Measurements from ENCODE around the gene ATP2A2. TPM values are rescaled to one million over a fixed set of nuclear protein-coding genes. Genes with fewer than 3 reads are reported as not detected.

ATP2A2 gene
- total RNA-seq, 1 donor: 139 TPM

DNA sequence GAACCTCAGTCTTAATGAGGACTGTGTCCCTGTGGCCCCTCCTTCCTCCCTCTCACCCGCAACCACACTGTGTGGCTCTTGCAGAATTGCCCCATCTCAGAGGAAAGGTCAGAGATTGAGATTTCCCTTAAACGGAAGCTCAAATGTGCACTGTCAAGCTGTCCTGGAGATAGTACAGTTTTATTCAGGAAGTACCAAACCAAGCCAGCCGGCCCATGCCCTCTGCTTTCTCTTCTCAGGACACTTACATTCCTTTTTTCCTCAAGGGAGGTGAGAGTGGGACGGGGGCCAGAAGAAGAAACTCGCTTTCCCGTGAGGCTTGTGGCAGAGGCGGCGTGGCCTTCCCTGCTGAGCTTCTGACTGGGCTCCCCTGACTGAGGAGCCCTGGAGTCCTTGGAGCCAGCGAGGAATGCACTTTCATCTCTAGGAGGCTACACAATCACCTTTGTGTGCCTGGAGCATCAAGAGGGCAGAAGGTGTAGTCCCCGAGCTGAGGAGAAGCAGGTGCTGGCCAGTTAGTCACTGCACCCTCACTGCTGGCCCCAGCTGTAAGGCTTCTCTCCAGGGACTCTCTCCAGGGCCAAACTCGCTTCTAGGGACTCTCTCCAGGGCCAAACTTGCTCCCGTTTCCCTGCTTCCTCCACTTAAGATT lies 24.1 kb upstream of the ATP2A2 start:
- no peak for DNase-seq (ENCODE audit: low read depth)
- no peak overlapping the region for H3K4me3 ChIP-seq (ENCODE audit: low read depth, low read length)
- TF ChIP-seq, protein P1, sequence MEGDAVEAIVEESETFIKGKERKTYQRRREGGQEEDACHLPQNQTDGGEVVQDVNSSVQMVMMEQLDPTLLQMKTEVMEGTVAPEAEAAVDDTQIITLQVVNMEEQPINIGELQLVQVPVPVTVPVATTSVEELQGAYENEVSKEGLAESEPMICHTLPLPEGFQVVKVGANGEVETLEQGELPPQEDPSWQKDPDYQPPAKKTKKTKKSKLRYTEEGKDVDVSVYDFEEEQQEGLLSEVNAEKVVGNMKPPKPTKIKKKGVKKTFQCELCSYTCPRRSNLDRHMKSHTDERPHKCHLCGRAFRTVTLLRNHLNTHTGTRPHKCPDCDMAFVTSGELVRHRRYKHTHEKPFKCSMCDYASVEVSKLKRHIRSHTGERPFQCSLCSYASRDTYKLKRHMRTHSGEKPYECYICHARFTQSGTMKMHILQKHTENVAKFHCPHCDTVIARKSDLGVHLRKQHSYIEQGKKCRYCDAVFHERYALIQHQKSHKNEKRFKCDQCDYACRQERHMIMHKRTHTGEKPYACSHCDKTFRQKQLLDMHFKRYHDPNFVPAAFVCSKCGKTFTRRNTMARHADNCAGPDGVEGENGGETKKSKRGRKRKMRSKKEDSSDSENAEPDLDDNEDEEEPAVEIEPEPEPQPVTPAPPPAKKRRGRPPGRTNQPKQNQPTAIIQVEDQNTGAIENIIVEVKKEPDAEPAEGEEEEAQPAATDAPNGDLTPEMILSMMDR (IDR thresholded peaks at IDR 0.05; ENCODE audit: insufficient read depth, low read length): no peak

DNA sequence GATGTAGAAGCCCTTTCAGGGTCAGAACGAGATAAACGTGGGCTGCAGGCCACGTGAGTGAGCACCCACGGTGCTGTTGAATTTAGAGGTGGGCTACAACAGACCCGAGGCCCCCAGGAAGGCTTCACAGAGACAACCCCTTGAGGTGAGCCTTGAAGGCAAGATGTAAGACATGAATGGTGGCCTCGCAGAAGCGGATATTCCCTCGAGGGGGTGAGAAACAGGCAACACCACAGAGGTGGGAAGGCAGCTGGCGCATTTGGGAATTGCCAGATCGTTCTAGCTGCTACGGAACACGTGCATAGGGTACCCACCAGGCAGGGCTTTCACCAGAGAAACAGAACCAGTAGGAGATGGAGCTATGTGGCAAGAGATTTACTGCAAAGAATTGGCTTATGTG lies 22.6 kb upstream of the ATP2A2 start:
- DNase-seq (ENCODE audit: low read depth): no peak
- TF ChIP-seq, protein P1 (IDR thresholded peaks at IDR 0.05; ENCODE audit: insufficient read depth, low read length): no peak
- H3K4me3 ChIP-seq (ENCODE audit: low read depth, low read length): no peak overlapping the region

DNA sequence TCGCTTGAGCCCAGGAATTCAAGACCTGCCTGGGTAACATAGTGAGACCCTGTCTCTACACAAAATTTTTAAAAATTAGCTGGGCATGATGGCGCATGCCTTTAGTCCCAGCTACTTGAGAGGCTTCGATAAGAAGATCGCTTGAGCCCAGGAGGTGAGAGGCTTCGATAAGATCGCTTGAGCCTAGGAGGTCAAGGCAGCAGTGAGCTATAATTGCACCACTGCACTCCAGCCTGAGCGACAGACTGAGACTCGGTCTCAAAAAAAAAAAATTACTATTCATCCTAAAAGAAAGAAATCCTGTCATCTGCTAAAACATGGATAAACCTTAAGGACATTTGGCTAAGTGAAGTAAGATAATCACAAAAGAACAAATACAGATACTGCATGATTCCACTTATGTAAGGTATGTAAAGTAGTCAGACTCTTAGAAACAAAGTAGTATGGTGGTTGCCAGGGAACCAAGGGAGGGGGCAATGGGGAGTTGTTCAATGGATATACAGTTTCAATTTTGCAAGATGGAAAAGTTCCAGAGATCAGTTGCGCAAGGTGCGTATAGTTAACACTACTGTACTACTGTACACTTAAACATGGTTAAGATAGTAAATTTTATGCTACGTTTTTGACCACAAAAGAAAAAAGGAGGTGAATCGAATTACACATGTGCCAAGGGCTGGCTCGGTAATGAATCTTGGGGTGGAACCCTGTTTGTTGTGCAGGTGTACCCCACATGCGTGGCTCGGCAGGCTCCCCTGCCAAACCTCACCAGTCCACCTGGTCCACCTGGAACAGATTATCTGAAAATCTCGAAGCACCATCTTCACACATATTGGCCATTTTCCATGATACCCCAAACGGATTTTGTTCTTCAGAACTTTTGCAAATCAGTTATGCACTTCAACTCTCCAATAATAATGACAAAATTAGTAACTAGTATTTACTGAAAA lies 18.3 kb upstream of the ATP2A2 start:
- no peak for DNase-seq (ENCODE audit: low read depth)
- H3K4me3 ChIP-seq (ENCODE audit: low read depth, low read length): no peak overlapping the region
- TF ChIP-seq, protein P1 (IDR thresholded peaks at IDR 0.05; ENCODE audit: insufficient read depth, low read length): no peak

DNA sequence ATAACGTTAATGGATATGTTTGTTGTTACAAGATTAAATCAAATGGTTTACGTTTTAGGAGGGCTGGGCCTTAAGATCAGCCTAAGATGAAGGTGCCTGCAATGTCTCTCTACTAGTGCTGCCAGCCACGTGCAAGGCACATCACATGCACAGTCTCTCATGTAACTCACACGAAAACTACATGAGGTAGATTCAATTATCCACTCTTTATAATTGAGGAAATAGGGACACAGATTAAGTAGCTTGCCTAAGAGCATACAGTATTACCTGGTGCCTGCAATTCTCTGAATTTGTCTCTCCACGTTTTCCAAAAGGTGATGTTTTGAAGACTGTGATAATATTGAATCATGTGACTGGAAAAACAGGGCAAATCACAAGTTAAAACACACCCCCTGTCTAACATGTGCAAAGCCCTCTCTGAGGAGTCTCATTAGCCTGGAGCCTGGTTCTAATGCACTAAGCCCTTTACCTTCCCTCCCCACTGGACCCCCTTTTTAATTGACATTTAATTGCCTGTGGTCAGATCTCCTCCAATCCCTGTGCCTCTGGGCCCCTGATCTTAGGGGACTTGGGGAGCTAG lies 14.6 kb upstream of the ATP2A2 start:
- TF ChIP-seq, protein P1 (IDR thresholded peaks at IDR 0.05; ENCODE audit: insufficient read depth, low read length): no peak
- H3K4me3 ChIP-seq (ENCODE audit: low read depth, low read length): no peak overlapping the region
- DNase-seq (ENCODE audit: low read depth): no peak

DNA sequence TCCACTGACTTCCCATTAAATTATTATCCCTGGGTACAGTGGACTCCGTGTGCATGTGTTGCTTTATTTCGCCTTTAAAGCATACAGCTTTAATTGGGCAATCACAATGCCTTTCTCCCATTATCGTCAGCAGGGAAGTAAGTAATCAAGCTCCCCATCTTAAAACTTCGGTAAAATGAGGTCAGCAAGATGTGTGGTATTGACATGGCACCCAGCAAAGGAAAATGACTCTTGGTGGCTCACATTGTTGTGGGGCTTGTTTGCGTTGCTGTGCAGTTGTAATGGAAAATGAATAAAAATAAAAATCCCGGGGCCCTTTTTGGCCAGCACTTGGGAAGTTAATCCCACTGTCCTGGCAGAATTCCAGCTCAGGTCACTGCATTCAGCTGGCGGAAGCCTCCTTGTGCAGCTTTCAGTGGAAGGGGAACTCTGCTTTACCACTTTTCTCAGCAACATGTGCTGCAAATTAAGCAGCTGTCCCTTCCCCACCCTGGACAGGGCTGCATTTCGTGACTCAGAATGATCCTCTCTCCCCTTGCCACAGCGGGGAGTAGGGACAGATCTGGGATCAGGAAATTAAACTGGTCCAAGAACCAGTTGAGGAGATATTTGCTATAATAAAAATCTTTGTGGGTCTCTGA lies 13.9 kb upstream of the ATP2A2 start:
- no peak overlapping the region for H3K4me3 ChIP-seq (ENCODE audit: low read depth, low read length)
- peak; percentile 72 for DNase-seq (ENCODE audit: low read depth)
- TF ChIP-seq, protein P1 (IDR thresholded peaks at IDR 0.05; ENCODE audit: insufficient read depth, low read length): no peak

DNA sequence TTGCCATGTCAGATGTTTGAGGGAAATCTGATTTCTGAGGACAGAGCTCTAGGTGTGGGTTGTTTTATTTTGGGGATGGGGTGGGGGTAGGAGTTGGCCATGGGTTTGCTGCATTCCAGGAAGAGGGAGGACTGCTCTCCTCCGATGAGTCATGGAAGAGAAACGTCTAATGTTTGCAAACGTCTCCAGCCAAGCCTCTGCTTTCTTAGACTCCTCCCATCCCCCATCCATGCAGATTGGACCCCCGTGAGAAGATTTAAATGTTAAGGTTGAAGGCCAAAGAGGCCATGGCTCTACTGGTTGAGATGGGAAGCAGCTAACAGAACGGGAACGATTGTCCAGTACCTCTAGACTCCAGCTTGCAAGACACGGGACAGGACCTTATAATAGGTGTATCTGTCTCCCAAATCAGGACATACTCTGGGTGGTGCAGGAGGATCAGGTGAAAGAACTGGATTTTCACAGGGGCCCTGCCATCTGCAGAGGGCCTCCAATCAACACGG lies 11.4 kb upstream of the ATP2A2 start:
- no peak overlapping the region for H3K4me3 ChIP-seq (ENCODE audit: low read depth, low read length)
- TF ChIP-seq, protein P1 (IDR thresholded peaks at IDR 0.05; ENCODE audit: insufficient read depth, low read length): no peak
- DNase-seq (ENCODE audit: low read depth): peak; percentile 85
